SK-N-SH (cell line): ENCODE data around the gene MAP4K5. TPM values are rescaled to one million over a fixed set of nuclear protein-coding genes. Genes with fewer than 3 reads are reported as not detected.

Source experiments
- CTCF ChIA-PET: fragments of 300-600, 350-600 bp; formaldehyde crosslinking; extraction: SDS; loops from one replicate; lab custom pipeline; 2021; lab: Yijun Ruan, JAX
- POLR2A ChIA-PET: fragments of 350-600 bp; sonication (Branson Sonifier 250); formaldehyde crosslinking; extraction: SDS; loops from one replicate; lab custom pipeline; 2020; ENCODE audit warnings: antibody characterized with exemption, inconsistent platforms; lab: Yijun Ruan, JAX
- DNase-seq: peaks from one replicate; pipeline ENCODE4 v3.0.0; 2012
- H2AFZ ChIP-seq: fragments of 200-600 bp; sonication (generic); 2 replicates; pipeline ENCODE4 v1.8.1; 2016; ENCODE audit warnings: antibody characterized with exemption, mild to moderate bottlenecking, low read depth
- H3F3A ChIP-seq: fragments of 200-600 bp; sonication (generic); replicated peaks from 2 replicates; pipeline ENCODE3; 2016; ENCODE audit warnings: antibody characterized with exemption, mild to moderate bottlenecking; ENCODE audit not compliant: insufficient read depth
- H3K27ac ChIP-seq, 2 experiments: fragments of 200-500 bp in 1 of 2; fragments of 200-600 bp in 1 of 2; sonication (Bioruptor generic) in 1 of 2; sonication (generic), shearing (Covaris generic) in 1 of 2; 2 replicates each; pipeline versions ENCODE4 v1.5.1 to v1.6.1; 2014 to 2016; ENCODE audit warnings: low read depth in 2 of 2, inconsistent platforms in 1 of 2, low read length in 1 of 2, mild to moderate bottlenecking in 1 of 2, mixed read lengths in 1 of 2
- H3K27me3 ChIP-seq: fragments of 200-600 bp; sonication (generic), shearing (Covaris generic); 2 replicates; pipeline ENCODE4 v1.6.1; 2016; ENCODE audit warnings: mixed run types; ENCODE audit not compliant: insufficient read depth
- H3K36me3 ChIP-seq, 2 experiments: fragments of 200-500 bp in 1 of 2; fragments of 200-600 bp in 1 of 2; sonication (Bioruptor generic) in 1 of 2; sonication (generic) in 1 of 2; replicated peaks in 1 of 2; 2 replicates each; pipeline versions ENCODE3 to v1.5.1; 2014 to 2016; ENCODE audit warnings: low read length in 1 of 2, mild to moderate bottlenecking in 1 of 2; ENCODE audit not compliant: insufficient read depth in 2 of 2, control insufficient read depth in 1 of 2
- H3K4me1 ChIP-seq, 2 experiments: fragments of 200-500 bp in 1 of 2; fragments of 200-600 bp in 1 of 2; sonication (Bioruptor generic) in 1 of 2; sonication (generic), shearing (Covaris generic) in 1 of 2; 2 replicates each; pipeline versions ENCODE4 v1.5.1 to v1.6.1; 2014 to 2016; ENCODE audit warnings: low read depth in 1 of 2, low read length in 1 of 2, mixed run types in 1 of 2; ENCODE audit not compliant: insufficient read depth in 2 of 2, control insufficient read depth in 1 of 2
- H3K4me2 ChIP-seq: fragments of 200-600 bp; sonication (generic), shearing (Covaris generic); 2 replicates; pipeline ENCODE4 v1.6.1; 2017; ENCODE audit warnings: mixed run types
- H3K4me3 ChIP-seq, 2 experiments: fragments of 200-500 bp in 1 of 2; fragments of 200-600 bp in 1 of 2; sonication (Bioruptor generic) in 1 of 2; sonication (generic), shearing (Covaris generic) in 1 of 2; 2 replicates each; pipeline versions ENCODE4 v1.5.1 to v1.8.1; 2014 to 2016; ENCODE audit warnings: low read depth in 2 of 2, inconsistent platforms in 1 of 2, low read length in 1 of 2, mild to moderate bottlenecking in 1 of 2, mixed read lengths in 1 of 2, moderate library complexity in 1 of 2
- H3K79me2 ChIP-seq: fragments of 200-600 bp; sonication (generic); 2 replicates; pipeline ENCODE4 v1.8.1; 2017; ENCODE audit warnings: mild to moderate bottlenecking; ENCODE audit not compliant: insufficient read depth
- H3K9ac ChIP-seq: fragments of 200-600 bp; sonication (generic); 2 replicates; pipeline ENCODE4 v1.6.1; 2017; ENCODE audit warnings: mixed run types
- H3K9me2 ChIP-seq: fragments of 200-600 bp; sonication (generic); 2 replicates; pipeline ENCODE4 v1.6.1; 2017; ENCODE audit warnings: mixed run types
- H3K9me3 ChIP-seq: fragments of 200-600 bp; sonication (generic); 2 replicates; pipeline ENCODE4 v1.6.1; 2017; ENCODE audit warnings: mixed run types, mild to moderate bottlenecking, moderate library complexity
- H4K20me1 ChIP-seq: fragments of 200-600 bp; sonication (generic); 2 replicates; pipeline ENCODE4 v1.6.1; 2017; ENCODE audit warnings: mild to moderate bottlenecking, mixed run types; ENCODE audit not compliant: insufficient read depth
- EP300 ChIP-seq, 2 experiments: IDR thresholded peaks; 2 replicates each; pipeline versions ENCODE4 v1.4.0 to v1.6.1; 2012; ENCODE audit warnings: borderline replicate concordance in 1 of 2, low read depth in 1 of 2, low read length in 1 of 2
- FOSL2 ChIP-seq: IDR thresholded peaks from 2 replicates; pipeline ENCODE4 v1.4.0; 2012; ENCODE audit warnings: low read depth, mild to moderate bottlenecking, moderate library complexity, borderline replicate concordance
- GABPA ChIP-seq: IDR thresholded peaks from 2 replicates; pipeline ENCODE4 v1.4.0; 2012; ENCODE audit warnings: low read depth, mild to moderate bottlenecking
- JUND ChIP-seq: IDR thresholded peaks from 2 replicates; pipeline ENCODE4 v1.4.0; 2012
- MXI1 ChIP-seq: IDR thresholded peaks from 2 replicates; pipeline ENCODE4 v1.6.1; 2012; ENCODE audit warnings: mild to moderate bottlenecking, low read depth, low read length, improper control_type of control experiment
- NFIC ChIP-seq: IDR thresholded peaks from 2 replicates; pipeline ENCODE4 v1.4.0; 2012; ENCODE audit warnings: borderline replicate concordance
- NRF1 ChIP-seq: IDR thresholded peaks from 2 replicates; pipeline ENCODE4 v1.6.1; 2012; ENCODE audit warnings: low read depth, mild to moderate bottlenecking, low read length
- RAD21 ChIP-seq: IDR thresholded peaks from 2 replicates; pipeline ENCODE4 v1.6.1; 2012; ENCODE audit warnings: mild to moderate bottlenecking, low read length
- TAF1 ChIP-seq: IDR thresholded peaks from 2 replicates; pipeline ENCODE4 v1.6.1; 2012; ENCODE audit warnings: low read depth, mild to moderate bottlenecking, low read length, moderate library complexity, borderline replicate concordance
- YY1 ChIP-seq: IDR thresholded peaks from 2 replicates; pipeline ENCODE4 v1.4.0; 2012; ENCODE audit warnings: low read depth, mild to moderate bottlenecking
- WGBS: methylation state at CpG from one replicate; pipeline ENCODE4 v1.1.6; 2017; ENCODE audit warnings: low lambda C conversion rate; 5-methylcytosine and 5-hydroxymethylcytosine counted together
- polyA plus RNA-seq, 3 experiments: library from polyadenylated mRNA; depleted of rRNA; stranded (reverse); fragments of >200 nt; gene quantifications; 2 replicates each; pipeline ENCODE4 v1.2.3, GENCODE V29; 2012
- TF ChIP-seq, protein P1 (sequence below): fragments of 150-350 bp; IDR thresholded peaks from 2 replicates; pipeline ENCODE4 v1.6.1; 2017; ENCODE audit warnings: antibody characterized with exemption, low read length, low read depth, borderline replicate concordance
- TF ChIP-seq, protein P2 (sequence below): IDR thresholded peaks from 2 replicates; pipeline ENCODE4; 2012
- TF ChIP-seq, protein P3 (sequence below): fragments of 150-350 bp; IDR thresholded peaks from 2 replicates; pipeline ENCODE4 v1.6.1; 2016; ENCODE audit warnings: mild to moderate bottlenecking, low read depth, low read length
- TF ChIP-seq, protein P4 (sequence below): IDR thresholded peaks from 2 replicates; pipeline ENCODE4 v1.4.0; 2012; ENCODE audit warnings: low read depth, borderline replicate concordance

Gene MAP4K5
- polyA plus RNA-seq, 1 of the 3 experiments (the other 2 are of a cell fraction), result 31.8 TPM

DNA sequence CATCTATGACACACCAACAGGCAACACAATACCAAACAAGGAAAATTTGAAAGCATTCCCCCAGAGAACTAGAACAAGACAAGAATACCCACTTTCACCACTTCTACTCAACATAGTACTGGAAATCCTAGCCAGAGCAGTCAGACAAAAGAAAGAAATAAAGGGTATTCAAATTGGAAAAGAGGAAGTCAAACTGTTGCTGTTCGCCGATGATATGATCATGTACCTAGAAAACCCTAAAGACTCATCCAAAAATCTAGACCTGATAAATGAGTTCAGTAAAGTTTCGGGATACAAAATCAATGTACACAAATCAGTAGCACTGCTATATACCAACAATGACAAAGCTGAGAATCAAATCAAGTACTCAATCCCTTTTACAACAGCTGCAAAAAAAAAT, 19.5 kb upstream of the MAP4K5 start:
- CTCF ChIA-PET, result interaction anchor here (2.2 kb wide), 1 partner anchor 8 kb away, joined by 7 read pairs; the partner anchor contains the start of gene ATL1
- Histone ChIP-seq H3K4me2 (no peak overlapping the region), H3K4me1 (no peaks in the 10 kb centered on the region), H2AFZ (no peak overlapping the region), H3K9ac (no peak overlapping the region), H3K4me3 (no peak overlapping the region), H3K27me3 (no peaks in the 10 kb centered on the region), H4K20me1 (no peaks in the 10 kb centered on the region), H3K9me2 (no peaks in the 10 kb centered on the region)
- 93% methylated on average over 3 of the region's 3 CpGs for WGBS
- DNase-seq, result no peak
- no peak for TF ChIP-seq RAD21
- TF ChIP-seq GABPA, result no peak
- no peak for TF ChIP-seq EP300 (IDR thresholded peaks at IDR 0.05; ENCODE audit: borderline replicate concordance in 1 of 2, low read depth in 1 of 2, low read length in 1 of 2)
- no peak for TF ChIP-seq NFIC
- no peak for TF ChIP-seq JUND
- no peak for TF ChIP-seq FOSL2
- TF ChIP-seq, protein P1, sequence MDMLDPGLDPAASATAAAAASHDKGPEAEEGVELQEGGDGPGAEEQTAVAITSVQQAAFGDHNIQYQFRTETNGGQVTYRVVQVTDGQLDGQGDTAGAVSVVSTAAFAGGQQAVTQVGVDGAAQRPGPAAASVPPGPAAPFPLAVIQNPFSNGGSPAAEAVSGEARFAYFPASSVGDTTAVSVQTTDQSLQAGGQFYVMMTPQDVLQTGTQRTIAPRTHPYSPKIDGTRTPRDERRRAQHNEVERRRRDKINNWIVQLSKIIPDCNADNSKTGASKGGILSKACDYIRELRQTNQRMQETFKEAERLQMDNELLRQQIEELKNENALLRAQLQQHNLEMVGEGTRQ, result no peak
- TF ChIP-seq, all 33 proteins: peak for 0
- no peak overlapping the region for H3K27ac ChIP-seq
- POLR2A ChIA-PET, result no interaction called here
- H3F3A ChIP-seq, result peaks cover 3% of the 10 kb centered on the region
- no peaks in the 10 kb centered on the region for H3K36me3 ChIP-seq
- no peaks in the 10 kb centered on the region for H3K9me3 ChIP-seq
- no peaks in the 10 kb centered on the region for H3K79me2 ChIP-seq

DNA sequence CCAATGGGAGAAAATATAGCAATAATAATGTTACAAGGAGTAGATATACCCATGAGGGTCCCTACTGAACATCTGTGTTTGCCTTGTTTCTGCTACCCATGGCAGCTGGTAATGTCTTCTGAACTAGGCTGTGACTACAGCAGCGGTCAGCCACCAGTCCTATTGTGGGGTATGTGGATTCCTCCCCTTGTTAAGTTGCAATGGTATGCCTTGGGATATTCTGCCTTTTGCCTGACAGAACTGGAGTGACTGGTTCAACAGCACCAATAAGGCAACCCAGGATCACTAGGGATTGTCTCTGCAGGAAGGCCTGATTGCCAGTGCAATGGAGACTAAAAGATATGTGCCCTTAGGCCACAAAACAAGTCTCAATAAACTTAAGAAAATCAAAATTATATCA, 17.9 kb upstream of the MAP4K5 start:
- Histone ChIP-seq H3K9me3 (no peaks in the 10 kb centered on the region), H3K79me2 (no peaks in the 10 kb centered on the region), H3K9me2 (no peaks in the 10 kb centered on the region), H3K4me1 (no peaks in the 10 kb centered on the region; a peak in 1 of 4 replicates), H3F3A (peaks cover 3% of the 10 kb centered on the region)
- 80% methylated on average over 1 of the region's 1 CpG for WGBS
- CTCF ChIA-PET, result interaction anchor here (2.2 kb wide), 1 partner anchor 10 kb away, joined by 7 read pairs; the partner anchor contains the start of gene ATL1
- no peak for DNase-seq
- TF ChIP-seq FOSL2 (no peak), NFIC (no peak), YY1 (no peak), NRF1 (no peak)
- TF ChIP-seq, all 33 proteins: peak for 0
- H3K27me3 ChIP-seq, result no peaks in the 10 kb centered on the region
- POLR2A ChIA-PET, result no interaction called here
- no peak overlapping the region for H2AFZ ChIP-seq
- no peaks in the 10 kb centered on the region for H4K20me1 ChIP-seq
- H3K27ac ChIP-seq, result no peak overlapping the region
- no peak overlapping the region for H3K9ac ChIP-seq
- no peak overlapping the region for H3K4me3 ChIP-seq
- no peaks in the 10 kb centered on the region for H3K36me3 ChIP-seq
- H3K4me2 ChIP-seq, result no peak overlapping the region

DNA sequence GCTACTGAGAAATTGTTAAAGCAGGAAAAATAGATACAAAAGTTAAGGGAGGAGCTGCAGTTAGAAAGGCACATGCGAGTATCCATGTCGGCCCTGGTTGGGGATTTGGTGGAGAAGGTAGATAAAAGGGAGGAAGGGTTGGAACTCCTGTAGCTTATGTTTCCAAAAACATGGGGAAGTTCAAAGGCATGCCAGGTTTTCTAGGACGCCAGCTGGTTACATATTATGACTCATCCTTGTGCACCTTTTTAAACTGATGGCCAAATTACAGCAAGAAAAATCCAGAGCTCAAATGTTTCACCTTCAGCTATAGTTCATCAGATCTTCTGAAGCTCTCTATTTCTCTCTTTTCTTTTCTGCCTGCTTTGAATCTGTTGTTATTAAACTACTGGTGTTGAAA, 13.2 kb upstream of the MAP4K5 start:
- TF ChIP-seq, protein P2, sequence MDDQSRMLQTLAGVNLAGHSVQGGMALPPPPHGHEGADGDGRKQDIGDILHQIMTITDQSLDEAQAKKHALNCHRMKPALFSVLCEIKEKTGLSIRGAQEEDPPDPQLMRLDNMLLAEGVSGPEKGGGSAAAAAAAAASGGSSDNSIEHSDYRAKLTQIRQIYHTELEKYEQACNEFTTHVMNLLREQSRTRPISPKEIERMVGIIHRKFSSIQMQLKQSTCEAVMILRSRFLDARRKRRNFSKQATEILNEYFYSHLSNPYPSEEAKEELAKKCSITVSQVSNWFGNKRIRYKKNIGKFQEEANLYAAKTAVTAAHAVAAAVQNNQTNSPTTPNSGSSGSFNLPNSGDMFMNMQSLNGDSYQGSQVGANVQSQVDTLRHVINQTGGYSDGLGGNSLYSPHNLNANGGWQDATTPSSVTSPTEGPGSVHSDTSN, result no peak
- TF ChIP-seq, protein P3, sequence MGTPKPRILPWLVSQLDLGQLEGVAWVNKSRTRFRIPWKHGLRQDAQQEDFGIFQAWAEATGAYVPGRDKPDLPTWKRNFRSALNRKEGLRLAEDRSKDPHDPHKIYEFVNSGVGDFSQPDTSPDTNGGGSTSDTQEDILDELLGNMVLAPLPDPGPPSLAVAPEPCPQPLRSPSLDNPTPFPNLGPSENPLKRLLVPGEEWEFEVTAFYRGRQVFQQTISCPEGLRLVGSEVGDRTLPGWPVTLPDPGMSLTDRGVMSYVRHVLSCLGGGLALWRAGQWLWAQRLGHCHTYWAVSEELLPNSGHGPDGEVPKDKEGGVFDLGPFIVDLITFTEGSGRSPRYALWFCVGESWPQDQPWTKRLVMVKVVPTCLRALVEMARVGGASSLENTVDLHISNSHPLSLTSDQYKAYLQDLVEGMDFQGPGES, result no peak
- TF ChIP-seq MXI1 (no peak), TAF1 (no peak)
- TF ChIP-seq, protein P4, sequence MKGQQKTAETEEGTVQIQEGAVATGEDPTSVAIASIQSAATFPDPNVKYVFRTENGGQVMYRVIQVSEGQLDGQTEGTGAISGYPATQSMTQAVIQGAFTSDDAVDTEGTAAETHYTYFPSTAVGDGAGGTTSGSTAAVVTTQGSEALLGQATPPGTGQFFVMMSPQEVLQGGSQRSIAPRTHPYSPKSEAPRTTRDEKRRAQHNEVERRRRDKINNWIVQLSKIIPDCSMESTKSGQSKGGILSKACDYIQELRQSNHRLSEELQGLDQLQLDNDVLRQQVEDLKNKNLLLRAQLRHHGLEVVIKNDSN, result no peak
- TF ChIP-seq, all 33 proteins: peak for 0
- H3F3A ChIP-seq, result no peaks in the 10 kb centered on the region
- POLR2A ChIA-PET, result interaction anchor here (1.2 kb wide), 1 partner anchor 123 kb away, joined by 3 read pairs; the partner anchor contains the start of gene SAV1
- H3K27ac ChIP-seq, result no peak overlapping the region
- no peaks in the 10 kb centered on the region for H4K20me1 ChIP-seq
- H2AFZ ChIP-seq, result no peak overlapping the region
- no peaks in the 10 kb centered on the region for H3K9me3 ChIP-seq
- no peaks in the 10 kb centered on the region; a peak in 1 of 4 replicates for H3K4me1 ChIP-seq
- H3K9ac ChIP-seq, result no peak overlapping the region
- no peaks in the 10 kb centered on the region for H3K27me3 ChIP-seq
- no peak overlapping the region for H3K4me3 ChIP-seq
- no peak overlapping the region for H3K4me2 ChIP-seq
- H3K79me2 ChIP-seq, result no peaks in the 10 kb centered on the region
- no peak for DNase-seq
- H3K9me2 ChIP-seq, result no peaks in the 10 kb centered on the region
- CTCF ChIA-PET, result interaction anchor here (0.9 to 1.9 kb wide), 7 partner anchors 13 to 228 kb away, joined by 3 to 6 read pairs (median 4); partner anchors contain the start of genes ATL1 and MAP4K5
- H3K36me3 ChIP-seq, result no peaks in the 10 kb centered on the region
- WGBS, result 75% methylated on average over 3 of the region's 3 CpGs
